HT1080 (cell line): Measurements from ENCODE around the gene PPP1R1B. TPM values are rescaled to one million over a fixed set of nuclear protein-coding genes. Genes with fewer than 3 reads are reported as not detected.

ENCODE experiments used
- DNase-seq: peaks from one replicate; pipeline ENCODE4 v3.0.0-alpha.2; 2015; ENCODE audit warnings: low read depth
- total RNA-seq: library from RNA; depleted of rRNA; stranded (reverse); fragments of >200 nt; shearing (Covaris generic); gene quantifications from 2 replicates; pipeline ENCODE4 v1.2.3, GENCODE V29; 2014

Gene PPP1R1B
- total RNA-seq, 1 experiment from 2014 or later: not detected

GRCh38 chr17:39614545-39615157, 12.1 kb upstream of the PPP1R1B start:
- DNase-seq: no peak

- DNase-seq: no peak
These were observed 11.3 kb upstream of the PPP1R1B start for GRCh38 chr17:39615434-39615833.

- DNase-seq: no peak
These were observed 9.7 kb upstream of the PPP1R1B start for GRCh38 chr17:39617100-39617445.

GRCh38 chr17:39617446-39618245, 9.1 kb upstream of the PPP1R1B start:
- peak; percentile 68 for DNase-seq

- peak; percentile 36 for DNase-seq
These were observed 8.4 kb upstream of the PPP1R1B start for GRCh38 chr17:39618246-39618913.

- no peak for DNase-seq
These were observed 7.6 kb upstream of the PPP1R1B start for GRCh38 chr17:39618956-39619785.

- DNase-seq: no peak
These were observed 7.0 kb upstream of the PPP1R1B start for GRCh38 chr17:39619786-39620101.

GRCh38 chr17:39621523-39622379, 5.0 kb upstream of the PPP1R1B start:
- peak; percentile 84 for DNase-seq

- peak; percentile 87 for DNase-seq
These were observed 4.3 kb upstream of the PPP1R1B start for GRCh38 chr17:39622380-39623006.

GRCh38 chr17:39623356-39623950, 3.3 kb upstream of the PPP1R1B start:
- peak; percentile 66 for DNase-seq

GRCh38 chr17:39624313-39624712, 2.4 kb upstream of the PPP1R1B start:
- no peak for DNase-seq

GRCh38 chr17:39625198-39625785, 1.5 kb upstream of the PPP1R1B start:
- DNase-seq: no peak

- no peak for DNase-seq
These were observed 427 bp downstream of the PPP1R1B start for GRCh38 chr17:39627047-39627711.

- DNase-seq: no peak
These were observed 1.2 kb downstream of the PPP1R1B start for GRCh38 chr17:39627712-39628516.

- DNase-seq: no peak
These were observed 2.1 kb downstream of the PPP1R1B start for GRCh38 chr17:39628655-39629493.

- DNase-seq: no peak
These were observed 2.7 kb downstream of the PPP1R1B start for GRCh38 chr17:39629494-39629880.

- DNase-seq: no peak
These were observed 3.1 kb downstream of the PPP1R1B start for GRCh38 chr17:39629898-39630297.
